ENCODE data around the gene TRANK1.

The TRANK1 gene

GRCh38 chr3:36840453-36840921 lies 104.4 kb downstream of the TRANK1 start:
- H3K27ac ChIP-seq: no peak overlapping the region
- in situ Hi-C loops (cut with HindIII; ENCODE audit: low pct_ligation_motif_present, low sequenced_read_pairs): no loop called here
- H3K36me3 ChIP-seq (replicated peaks): no peaks in the 10 kb centered on the region
- H3K27me3 ChIP-seq (replicated peaks): no peaks in the 10 kb centered on the region
- no peak for TF ChIP-seq CTCF (IDR thresholded peaks at IDR 0.05; ENCODE audit: low read depth, low read length, missing control alignments)
- no peak for DNase-seq
- no peak overlapping the region for H3K4me3 ChIP-seq (ENCODE audit: low read depth, low read length)

GRCh38 chr3:36837089-36837488 lies 107.8 kb downstream of the TRANK1 start:
- Histone ChIP-seq H3K36me3 (replicated peaks) (no peaks in the 10 kb centered on the region), H3K27me3 (replicated peaks) (no peaks in the 10 kb centered on the region), H3K4me3 (ENCODE audit: low read depth, low read length) (no peak overlapping the region), H3K27ac (no peak overlapping the region)
- no peak for DNase-seq
- in situ Hi-C loops (cut with HindIII; ENCODE audit: low pct_ligation_motif_present, low sequenced_read_pairs): no loop called here
- peak; percentile 35 for TF ChIP-seq CTCF (IDR thresholded peaks at IDR 0.05; ENCODE audit: low read depth, low read length, missing control alignments)

- no peak for TF ChIP-seq CTCF (IDR thresholded peaks at IDR 0.05; ENCODE audit: low read depth, low read length, missing control alignments)
- H3K36me3 ChIP-seq (replicated peaks): no peaks in the 10 kb centered on the region
Observed at GRCh38 chr3:36833160-36833814, 111.6 kb downstream of the TRANK1 start.

DNA sequence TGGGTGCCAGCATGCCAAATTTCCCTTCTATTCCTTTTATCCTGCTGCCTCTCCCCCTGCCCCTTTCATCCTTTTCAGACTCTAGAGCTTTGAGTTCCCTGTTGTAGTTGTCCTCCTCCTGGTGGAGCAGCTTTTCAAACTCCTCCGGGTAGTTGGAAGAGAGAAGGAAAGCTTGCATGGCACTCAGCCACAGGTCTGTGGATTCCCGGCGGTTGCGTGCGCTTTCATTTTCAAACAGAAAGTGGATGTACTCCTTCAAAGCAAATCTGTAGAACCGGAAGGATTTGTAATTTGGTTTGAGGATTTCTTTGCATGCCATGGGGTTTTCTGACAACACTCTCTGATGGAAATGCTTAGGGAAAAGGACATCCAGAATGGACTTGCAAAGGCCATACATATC lies 112.4 kb downstream of the TRANK1 start:
- Histone ChIP-seq H3K27ac (no peak overlapping the region), H3K36me3 (replicated peaks) (no peaks in the 10 kb centered on the region), H3K4me3 (ENCODE audit: low read depth, low read length) (no peak overlapping the region), H3K27me3 (replicated peaks) (no peaks in the 10 kb centered on the region)
- TF ChIP-seq CTCF (IDR thresholded peaks at IDR 0.05; ENCODE audit: low read depth, low read length, missing control alignments): no peak
- DNase-seq: no peak
- in situ Hi-C loops (cut with HindIII; ENCODE audit: low pct_ligation_motif_present, low sequenced_read_pairs): no loop called here

More at GRCh38 chr3:36833160-36833814, 111.6 kb downstream of the TRANK1 start:
- Histone ChIP-seq H3K27ac (no peak overlapping the region), H3K4me3 (ENCODE audit: low read depth, low read length) (no peak overlapping the region), H3K27me3 (replicated peaks) (no peaks in the 10 kb centered on the region)
- in situ Hi-C loops (cut with HindIII; ENCODE audit: low pct_ligation_motif_present, low sequenced_read_pairs): no loop called here
- no peak for DNase-seq

- H3K36me3 ChIP-seq (replicated peaks): no peaks in the 10 kb centered on the region
- TF ChIP-seq CTCF (IDR thresholded peaks at IDR 0.05; ENCODE audit: low read depth, low read length, missing control alignments): no peak
Observed at GRCh38 chr3:36827133-36827532, 117.7 kb downstream of the TRANK1 start.

GRCh38 chr3:36826240-36826639 lies 118.6 kb downstream of the TRANK1 start:
- Histone ChIP-seq H3K36me3 (replicated peaks) (no peaks in the 10 kb centered on the region), H3K4me3 (ENCODE audit: low read depth, low read length) (no peak overlapping the region), H3K27me3 (replicated peaks) (no peaks in the 10 kb centered on the region), H3K27ac (no peak overlapping the region)
- in situ Hi-C loops (cut with HindIII; ENCODE audit: low pct_ligation_motif_present, low sequenced_read_pairs): no loop called here
- no peak for DNase-seq
- TF ChIP-seq CTCF (IDR thresholded peaks at IDR 0.05; ENCODE audit: low read depth, low read length, missing control alignments): no peak

More at GRCh38 chr3:36827133-36827532, 117.7 kb downstream of the TRANK1 start:
- Histone ChIP-seq H3K27ac (no peak overlapping the region), H3K4me3 (ENCODE audit: low read depth, low read length) (no peak overlapping the region), H3K27me3 (replicated peaks) (no peaks in the 10 kb centered on the region)
- in situ Hi-C loops (cut with HindIII; ENCODE audit: low pct_ligation_motif_present, low sequenced_read_pairs): no loop called here
- DNase-seq: no peak

Measured in brain microvascular endothelial cell (primary cell).